Neural crest cell (in vitro differentiated cells): Measurements from ENCODE around the gene ASPSCR1. TPM values are rescaled to one million over a fixed set of nuclear protein-coding genes. Genes with fewer than 3 reads are reported as not detected.
A peak's percentile ranks its signal among the peaks of the same experiment; 100 is the strongest.

Experiments used
- DNase-seq: peaks from one replicate; pipeline ENCODE4 v3.0.0; 2021; ENCODE audit warnings: low read depth, mixed read lengths, low spot score
- H3K27ac Mint-ChIP-seq: one replicate; pipeline ENCODE4 v1.8.0; 2021; ENCODE audit warnings: mild to moderate bottlenecking, mixed read lengths; ENCODE audit not compliant: unreplicated experiment
- H3K27me3 Mint-ChIP-seq: 2 replicates; pipeline ENCODE4 v1.8.0; 2021; ENCODE audit warnings: low read depth, mild to moderate bottlenecking, mixed read lengths
- H3K36me3 Mint-ChIP-seq: 2 replicates; pipeline ENCODE4 v1.8.0; 2021; ENCODE audit warnings: low read depth, mild to moderate bottlenecking, mixed read lengths
- H3K4me1 Mint-ChIP-seq: 2 replicates; pipeline ENCODE4 v1.8.0; 2021; ENCODE audit warnings: mixed read lengths
- H3K4me3 Mint-ChIP-seq: one replicate; pipeline ENCODE4 v1.8.0; 2021; ENCODE audit warnings: mild to moderate bottlenecking, mixed read lengths
- H3K9me3 Mint-ChIP-seq: 2 replicates; pipeline ENCODE4 v1.8.0; 2021; ENCODE audit warnings: mixed read lengths
- total RNA-seq: library from RNA; stranded (reverse); gene quantifications from 2 replicates; pipeline ENCODE4 v1.2.1, GENCODE V29; 2021
- TF ChIP-seq, protein P1 (sequence below): fragments of 200-600 bp; sonication (generic); conservative IDR thresholded peaks from 2 replicates; pipeline ENCODE4 v1.5.0; 2021; ENCODE audit warnings: antibody characterized with exemption, mild to moderate bottlenecking

The ASPSCR1 gene
- total RNA-seq, 1 donor from 2014 or later, result 51.9 TPM

DNA sequence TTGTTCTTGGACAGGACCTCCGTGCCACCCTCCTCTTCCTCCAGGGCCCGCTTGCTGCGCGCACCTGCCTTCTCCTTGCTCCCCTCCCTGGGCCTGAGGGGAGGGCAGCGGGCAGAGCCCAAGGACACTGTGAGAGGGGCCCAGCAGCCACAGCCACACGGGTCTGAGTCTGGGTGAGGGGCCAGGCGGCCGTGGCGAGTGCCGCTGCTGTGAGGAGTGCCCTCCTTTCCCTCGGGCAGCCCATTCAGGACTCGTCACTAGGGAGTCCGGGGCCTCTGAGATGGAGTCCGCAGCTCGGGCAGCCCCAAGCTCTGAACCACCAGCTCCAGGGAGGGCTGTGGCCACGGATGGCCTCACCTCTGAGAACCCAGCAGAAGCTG lies 82.6 kb downstream of the ASPSCR1 start:
- DNase-seq, result no peak
- Mint-ChIP-seq H3K4me1 (no peaks in the 10 kb centered on the region), H3K36me3 (no peaks in the 10 kb centered on the region), H3K27me3 (no peaks in the 10 kb centered on the region), H3K27ac (no peak overlapping the region), H3K4me3 (peak overlapping the region; percentile 77), H3K9me3 (no peaks in the 10 kb centered on the region)
- TF ChIP-seq, protein P1, sequence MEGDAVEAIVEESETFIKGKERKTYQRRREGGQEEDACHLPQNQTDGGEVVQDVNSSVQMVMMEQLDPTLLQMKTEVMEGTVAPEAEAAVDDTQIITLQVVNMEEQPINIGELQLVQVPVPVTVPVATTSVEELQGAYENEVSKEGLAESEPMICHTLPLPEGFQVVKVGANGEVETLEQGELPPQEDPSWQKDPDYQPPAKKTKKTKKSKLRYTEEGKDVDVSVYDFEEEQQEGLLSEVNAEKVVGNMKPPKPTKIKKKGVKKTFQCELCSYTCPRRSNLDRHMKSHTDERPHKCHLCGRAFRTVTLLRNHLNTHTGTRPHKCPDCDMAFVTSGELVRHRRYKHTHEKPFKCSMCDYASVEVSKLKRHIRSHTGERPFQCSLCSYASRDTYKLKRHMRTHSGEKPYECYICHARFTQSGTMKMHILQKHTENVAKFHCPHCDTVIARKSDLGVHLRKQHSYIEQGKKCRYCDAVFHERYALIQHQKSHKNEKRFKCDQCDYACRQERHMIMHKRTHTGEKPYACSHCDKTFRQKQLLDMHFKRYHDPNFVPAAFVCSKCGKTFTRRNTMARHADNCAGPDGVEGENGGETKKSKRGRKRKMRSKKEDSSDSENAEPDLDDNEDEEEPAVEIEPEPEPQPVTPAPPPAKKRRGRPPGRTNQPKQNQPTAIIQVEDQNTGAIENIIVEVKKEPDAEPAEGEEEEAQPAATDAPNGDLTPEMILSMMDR, result no peak

DNA sequence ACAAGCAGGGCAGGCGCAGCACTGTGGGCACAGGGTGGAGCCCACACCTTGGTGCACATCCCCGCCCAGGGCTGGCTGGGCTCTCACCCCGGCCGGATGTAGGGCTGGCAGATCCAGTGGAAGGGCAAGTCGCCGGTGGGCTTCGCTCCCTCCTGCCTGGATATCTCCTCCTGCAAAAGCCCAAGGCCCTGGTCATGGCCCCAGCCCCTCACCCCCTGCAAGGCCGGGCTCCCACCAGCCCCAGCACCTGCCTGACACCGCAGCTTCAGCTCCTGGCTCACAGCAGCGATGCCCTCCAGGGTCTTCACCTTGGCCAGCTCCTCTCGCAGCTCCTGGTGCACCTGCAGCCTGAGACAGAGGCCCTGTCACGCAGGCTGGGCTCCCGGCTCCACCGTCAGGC lies 83.2 kb downstream of the ASPSCR1 start:
- TF ChIP-seq, protein P1, result no peak
- Mint-ChIP-seq H3K4me1 (no peaks in the 10 kb centered on the region), H3K27me3 (no peaks in the 10 kb centered on the region), H3K27ac (no peak overlapping the region), H3K4me3 (peak overlapping the region; percentile 77), H3K9me3 (no peaks in the 10 kb centered on the region), H3K36me3 (no peaks in the 10 kb centered on the region)
- DNase-seq, result no peak

DNA sequence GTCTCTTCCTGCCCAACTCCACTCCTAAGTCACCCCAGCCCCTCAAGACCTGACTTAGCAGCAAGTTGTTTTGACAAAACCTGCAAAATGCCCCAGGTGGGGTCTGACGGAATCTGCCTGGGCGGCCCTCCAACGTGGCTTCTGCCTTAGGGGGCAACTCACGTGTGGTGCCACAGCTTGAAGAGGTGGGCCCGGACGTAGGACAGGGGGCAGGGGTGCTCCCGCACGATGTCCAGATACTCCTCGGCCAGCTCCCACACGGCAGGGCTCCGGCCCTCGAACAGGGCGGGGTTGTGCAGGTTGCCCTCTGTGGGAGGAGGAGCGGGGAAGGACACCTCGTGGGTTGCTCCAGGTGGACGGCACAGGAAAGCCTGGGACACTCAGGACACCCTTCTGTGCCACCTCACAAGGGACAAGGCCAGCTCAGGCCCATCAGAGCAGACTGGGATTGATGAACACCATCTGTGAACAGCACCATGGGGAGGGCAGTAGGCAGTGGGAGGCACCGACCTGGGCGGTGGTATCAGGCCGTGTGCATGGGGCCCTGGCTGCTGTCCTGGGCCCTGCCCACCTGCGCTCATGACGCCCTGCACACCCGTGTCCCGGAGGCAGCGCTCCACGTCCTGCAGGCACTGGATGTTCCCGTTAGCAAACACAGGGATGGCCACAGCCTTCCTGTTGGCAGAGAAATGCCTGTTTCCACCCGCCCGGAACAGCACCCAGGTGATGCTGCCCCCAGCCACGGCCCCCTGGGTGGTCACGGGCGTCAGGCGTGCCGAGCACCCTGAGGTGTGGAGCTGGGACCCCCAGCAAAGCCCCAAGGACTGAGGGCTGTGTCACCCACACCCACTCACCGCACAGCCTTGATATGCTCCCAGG lies 83.9 kb downstream of the ASPSCR1 start:
- TF ChIP-seq, protein P1, result no peak
- no peaks in the 10 kb centered on the region for H3K9me3 Mint-ChIP-seq
- no peaks in the 10 kb centered on the region for H3K36me3 Mint-ChIP-seq
- no peak overlapping the region for H3K4me3 Mint-ChIP-seq
- H3K27ac Mint-ChIP-seq, result no peak overlapping the region
- H3K27me3 Mint-ChIP-seq, result no peaks in the 10 kb centered on the region
- no peaks in the 10 kb centered on the region for H3K4me1 Mint-ChIP-seq
- no peak for DNase-seq

DNA sequence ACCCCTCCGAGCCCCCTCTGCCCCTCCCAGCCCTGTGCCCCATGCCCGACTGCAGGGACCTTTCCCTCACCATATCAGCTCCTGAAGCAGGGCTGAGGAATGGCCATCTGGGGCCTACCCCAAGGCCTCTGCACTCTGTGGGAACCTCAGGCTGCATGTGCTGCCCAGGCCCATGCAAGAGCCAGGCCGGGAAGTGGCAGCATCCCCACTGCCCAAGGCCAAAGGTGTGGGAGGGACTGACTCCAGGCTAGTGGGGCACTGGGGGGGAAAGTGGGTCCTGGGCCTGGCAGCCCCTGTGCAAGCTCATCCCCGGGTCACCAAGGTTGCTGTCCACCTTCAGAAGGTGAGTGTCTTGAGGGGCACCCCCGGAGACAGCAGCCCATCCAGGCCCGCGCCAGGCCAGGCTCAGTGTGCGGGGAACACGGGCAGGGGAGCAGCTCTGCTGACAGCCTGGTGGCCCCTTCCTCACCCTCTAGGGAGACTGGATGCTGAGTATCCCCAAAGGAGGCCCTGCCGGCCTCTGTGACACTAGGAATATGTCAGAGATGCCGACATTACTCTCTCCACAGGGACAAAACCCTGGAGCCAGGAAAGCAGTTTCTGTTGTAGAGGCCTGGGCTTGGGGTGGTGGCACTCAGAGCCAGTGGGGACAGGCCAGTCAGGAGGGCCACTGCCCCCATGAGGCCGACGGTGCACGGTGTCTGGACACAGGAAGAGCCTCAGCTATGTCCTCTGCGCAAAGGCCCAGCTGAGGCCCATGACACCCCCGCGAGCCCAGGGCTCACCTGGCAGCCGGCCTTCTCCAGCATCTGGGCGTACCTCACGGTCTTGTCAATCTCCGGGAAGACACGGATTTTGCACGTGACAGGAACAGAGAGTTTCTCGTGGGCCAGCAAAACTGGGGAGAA lies 84.9 kb downstream of the ASPSCR1 start:
- no peaks in the 10 kb centered on the region for H3K27me3 Mint-ChIP-seq

DNA sequence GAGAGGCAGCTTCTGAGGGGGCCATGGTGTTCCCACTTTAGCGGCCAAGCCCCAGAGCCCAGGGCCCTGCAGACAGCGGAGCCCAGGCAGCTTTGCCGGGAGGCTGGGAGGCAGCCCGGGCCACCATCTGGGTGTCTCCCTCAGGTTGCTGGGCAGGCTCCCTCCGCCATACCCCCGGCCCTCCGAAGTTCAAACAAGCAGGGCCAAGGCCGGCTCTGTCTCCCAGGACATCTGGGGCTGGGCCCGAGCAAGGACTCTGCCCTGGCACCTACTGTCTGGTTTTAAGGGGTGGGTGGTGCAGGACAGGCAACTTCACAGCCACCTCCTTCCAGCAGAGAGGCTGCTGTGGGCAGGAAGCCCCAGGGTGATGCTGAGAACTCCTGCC lies 85.5 kb downstream of the ASPSCR1 start:
- Mint-ChIP-seq H3K9me3 (no peaks in the 10 kb centered on the region), H3K4me3 (no peak overlapping the region), H3K4me1 (no peaks in the 10 kb centered on the region), H3K27me3 (no peaks in the 10 kb centered on the region), H3K36me3 (no peaks in the 10 kb centered on the region), H3K27ac (no peak overlapping the region)
- TF ChIP-seq, protein P1, result no peak
- no peak for DNase-seq

More for the DNA sequence above, 84.9 kb downstream of the ASPSCR1 start:
- Mint-ChIP-seq H3K9me3 (no peaks in the 10 kb centered on the region), H3K36me3 (no peaks in the 10 kb centered on the region), H3K27ac (no peak overlapping the region), H3K4me3 (peak overlapping the region; percentile 69), H3K4me1 (no peaks in the 10 kb centered on the region)
- TF ChIP-seq, protein P1, result no peak
- no peak for DNase-seq
